ENCODE measurements around the gene BUB1B.

Gene BUB1B

DNA sequence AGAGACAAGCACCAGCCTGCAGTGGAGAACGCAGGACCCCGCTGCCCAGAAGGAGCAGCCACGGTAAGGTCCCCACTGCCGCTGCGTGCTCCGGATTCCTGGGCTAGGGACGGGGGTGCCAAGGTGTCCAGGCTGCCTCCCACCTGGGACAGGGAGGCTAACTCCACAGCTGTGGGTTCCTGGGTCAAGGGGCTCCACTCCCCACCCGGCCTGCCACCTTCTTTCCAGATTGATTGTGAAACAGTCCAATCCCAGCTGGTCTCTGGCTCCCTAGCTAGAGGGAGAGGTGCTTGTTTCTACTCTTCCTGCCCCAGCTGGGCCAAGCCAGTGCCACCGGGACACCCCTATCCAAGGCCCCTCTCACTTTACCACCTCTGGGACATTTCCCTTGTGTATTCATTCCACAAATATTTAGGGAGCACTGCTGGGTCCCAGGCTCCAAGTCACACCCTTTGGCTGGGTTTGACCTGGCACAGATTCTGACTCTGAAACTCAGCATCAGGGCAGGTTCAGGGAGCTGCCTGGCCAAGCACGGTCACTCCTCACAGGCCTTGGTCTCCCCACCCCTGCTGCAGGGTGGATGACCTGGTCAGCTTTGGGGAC, 79.9 kb downstream of the BUB1B start:
- no peak for DNase-seq (ENCODE audit: low read depth, low spot score)
- H3K27ac ChIP-seq (ENCODE audit: low read length) = no peak overlapping the region
- no peaks in the 10 kb centered on the region for H3K36me3 ChIP-seq (ENCODE audit: control insufficient read depth, insufficient read depth, low read length)
- no CpG with 5 or more reads among the region's 10 CpGs for WGBS (ENCODE audit: insufficient coverage, insufficient read length)
- H3K9me3 ChIP-seq (ENCODE audit: control insufficient read depth, insufficient read depth, low read length) = no peaks in the 10 kb centered on the region
- peaks cover 13% of the 10 kb centered on the region for H3K4me1 ChIP-seq (ENCODE audit: control insufficient read depth, insufficient read depth, low read length)
- H3K4me3 ChIP-seq (ENCODE audit: low read length) = no peak overlapping the region
- no peaks in the 10 kb centered on the region for H3K27me3 ChIP-seq (ENCODE audit: control insufficient read depth, insufficient read depth, low read length)

DNA sequence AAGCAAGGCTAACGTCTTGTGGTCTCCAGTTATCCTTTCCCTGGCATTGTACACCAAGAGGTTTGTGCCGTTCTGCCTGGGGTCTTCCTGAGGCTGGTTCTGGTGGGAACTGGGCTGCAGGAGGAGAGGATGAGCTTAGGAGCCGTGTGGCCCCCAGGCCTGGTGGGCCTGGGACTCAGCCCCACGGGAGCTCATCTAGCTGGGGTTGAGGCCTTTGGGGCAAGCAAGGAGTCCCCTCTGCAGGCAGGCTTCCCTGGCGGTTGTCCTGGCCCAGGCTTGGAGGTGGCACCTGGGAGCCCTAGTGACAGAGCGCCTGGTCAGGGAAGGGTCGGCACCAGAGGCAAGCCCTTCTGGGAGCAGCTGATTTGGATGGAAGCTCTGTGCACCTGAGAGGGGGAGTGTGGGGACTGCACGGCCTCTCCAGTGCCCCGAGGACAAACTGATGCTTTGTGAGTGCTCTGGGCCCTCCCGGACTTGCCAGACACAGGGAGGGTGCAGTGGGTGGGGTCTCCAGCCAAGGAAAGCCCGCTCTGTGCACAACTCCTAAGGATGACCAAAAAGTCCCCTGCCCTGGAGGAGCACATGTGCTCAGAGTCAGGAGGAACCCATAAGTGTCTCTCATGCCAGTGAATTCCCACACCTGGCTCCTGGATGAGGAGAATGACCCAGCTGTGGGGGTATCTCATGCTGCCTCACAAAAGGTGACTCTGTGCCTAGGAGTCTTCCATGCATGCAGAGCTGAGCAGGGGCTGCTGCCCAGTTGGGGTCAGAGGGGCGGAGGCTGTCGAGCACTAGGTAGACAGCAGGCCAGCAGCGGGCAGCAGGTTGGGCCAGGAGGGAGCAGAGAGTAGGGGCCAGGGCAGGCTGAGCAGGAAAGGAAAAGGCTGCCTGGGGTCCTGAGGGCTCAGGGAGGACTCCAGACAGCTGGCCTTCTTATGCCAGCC, 80.7 kb downstream of the BUB1B start:
- no CpG with 5 or more reads among the region's 14 CpGs for WGBS (ENCODE audit: insufficient coverage, insufficient read length)
- H3K36me3 ChIP-seq (ENCODE audit: control insufficient read depth, insufficient read depth, low read length) = no peaks in the 10 kb centered on the region
- H3K27me3 ChIP-seq (ENCODE audit: control insufficient read depth, insufficient read depth, low read length) = no peaks in the 10 kb centered on the region
- no peak for DNase-seq (ENCODE audit: low read depth, low spot score)
- no peaks in the 10 kb centered on the region for H3K9me3 ChIP-seq (ENCODE audit: control insufficient read depth, insufficient read depth, low read length)
- H3K27ac ChIP-seq (ENCODE audit: low read length) = no peak overlapping the region
- H3K4me1 ChIP-seq (ENCODE audit: control insufficient read depth, insufficient read depth, low read length) = peaks cover 15% of the 10 kb centered on the region
- no peak overlapping the region for H3K4me3 ChIP-seq (ENCODE audit: low read length)

- no peaks in the 10 kb centered on the region for H3K9me3 ChIP-seq (ENCODE audit: control insufficient read depth, insufficient read depth, low read length)
- WGBS (ENCODE audit: insufficient coverage, insufficient read length) = no CpG with 5 or more reads among the region's 10 CpGs
- H3K4me3 ChIP-seq (ENCODE audit: low read length) = no peak overlapping the region
- peaks cover 15% of the 10 kb centered on the region for H3K4me1 ChIP-seq (ENCODE audit: control insufficient read depth, insufficient read depth, low read length)
- DNase-seq (ENCODE audit: low read depth, low spot score) = no peak
- no peaks in the 10 kb centered on the region for H3K36me3 ChIP-seq (ENCODE audit: control insufficient read depth, insufficient read depth, low read length)
- no peak overlapping the region for H3K27ac ChIP-seq (ENCODE audit: low read length)
- no peaks in the 10 kb centered on the region for H3K27me3 ChIP-seq (ENCODE audit: control insufficient read depth, insufficient read depth, low read length)
These were observed 81.3 kb downstream of the BUB1B start for GRCh38 chr15:40242213-40242599.

- H3K9me3 ChIP-seq (ENCODE audit: control insufficient read depth, insufficient read depth, low read length) = no peaks in the 10 kb centered on the region
- peaks cover 15% of the 10 kb centered on the region for H3K4me1 ChIP-seq (ENCODE audit: control insufficient read depth, insufficient read depth, low read length)
- no peak overlapping the region for H3K27ac ChIP-seq (ENCODE audit: low read length)
- H3K36me3 ChIP-seq (ENCODE audit: control insufficient read depth, insufficient read depth, low read length) = no peaks in the 10 kb centered on the region
- H3K4me3 ChIP-seq (ENCODE audit: low read length) = no peak overlapping the region
- WGBS (ENCODE audit: insufficient coverage, insufficient read length) = no CpG with 5 or more reads among the region's 5 CpGs
- H3K27me3 ChIP-seq (ENCODE audit: control insufficient read depth, insufficient read depth, low read length) = no peaks in the 10 kb centered on the region
- no peak for DNase-seq (ENCODE audit: low read depth, low spot score)
These were observed 81.7 kb downstream of the BUB1B start for GRCh38 chr15:40242601-40243000.

DNA sequence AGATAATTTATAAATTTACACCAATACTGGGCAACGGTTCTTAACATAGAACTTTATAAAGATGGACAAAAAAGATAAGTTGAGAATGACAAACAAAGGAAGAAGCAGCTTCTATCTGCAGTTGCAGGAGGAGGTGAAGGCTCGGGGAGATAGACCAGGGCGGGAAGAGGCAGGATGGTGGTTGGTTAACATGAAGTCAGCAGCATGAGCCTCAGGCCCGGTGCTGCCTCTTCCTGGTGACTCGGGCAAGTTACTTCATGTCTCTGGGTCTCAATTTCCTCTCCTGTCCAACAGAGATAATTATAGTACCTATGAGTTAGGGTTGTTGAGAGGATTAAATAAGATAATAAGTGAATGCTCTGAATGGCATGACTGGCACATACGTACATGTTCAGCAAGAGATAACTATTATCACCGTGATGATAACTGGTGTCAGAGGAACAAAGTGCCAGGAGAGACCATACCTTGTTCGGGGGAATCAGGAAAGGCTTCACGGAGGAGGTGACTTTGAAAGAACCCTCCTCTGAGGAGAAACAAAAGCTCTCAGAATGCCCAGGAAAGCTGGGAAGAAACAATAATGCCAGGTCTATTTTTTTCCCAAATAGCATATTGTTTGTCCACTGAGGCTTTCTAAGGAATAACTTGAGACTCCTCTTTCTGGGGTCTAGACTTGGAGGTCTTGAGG, 82.4 kb downstream of the BUB1B start:
- no CpG with 5 or more reads among the region's 9 CpGs for WGBS (ENCODE audit: insufficient coverage, insufficient read length)
- Histone ChIP-seq H3K27me3 (ENCODE audit: control insufficient read depth, insufficient read depth, low read length) (no peaks in the 10 kb centered on the region), H3K4me1 (ENCODE audit: control insufficient read depth, insufficient read depth, low read length) (peaks cover 13% of the 10 kb centered on the region), H3K36me3 (ENCODE audit: control insufficient read depth, insufficient read depth, low read length) (no peaks in the 10 kb centered on the region), H3K4me3 (ENCODE audit: low read length) (no peak overlapping the region), H3K9me3 (ENCODE audit: control insufficient read depth, insufficient read depth, low read length) (no peaks in the 10 kb centered on the region), H3K27ac (ENCODE audit: low read length) (no peak overlapping the region)
- no peak for DNase-seq (ENCODE audit: low read depth, low spot score)

- H3K9me3 ChIP-seq (ENCODE audit: control insufficient read depth, insufficient read depth, low read length) = no peaks in the 10 kb centered on the region
- H3K27me3 ChIP-seq (ENCODE audit: control insufficient read depth, insufficient read depth, low read length) = no peaks in the 10 kb centered on the region
- no peak overlapping the region for H3K4me3 ChIP-seq (ENCODE audit: low read length)
- no peaks in the 10 kb centered on the region for H3K36me3 ChIP-seq (ENCODE audit: control insufficient read depth, insufficient read depth, low read length)
- WGBS (ENCODE audit: insufficient coverage, insufficient read length) = no CpG with 5 or more reads among the region's 5 CpGs
- peaks cover 6% of the 10 kb centered on the region for H3K4me1 ChIP-seq (ENCODE audit: control insufficient read depth, insufficient read depth, low read length)
- DNase-seq (ENCODE audit: low read depth, low spot score) = no peak
- H3K27ac ChIP-seq (ENCODE audit: low read length) = no peak overlapping the region
These were observed 84.2 kb downstream of the BUB1B start for GRCh38 chr15:40244961-40245523.

GRCh38 chr15:40245666-40246450, 85.0 kb downstream of the BUB1B start:
- H3K36me3 ChIP-seq (ENCODE audit: control insufficient read depth, insufficient read depth, low read length) = no peaks in the 10 kb centered on the region
- WGBS (ENCODE audit: insufficient coverage, insufficient read length) = no CpG with 5 or more reads among the region's 9 CpGs
- H3K9me3 ChIP-seq (ENCODE audit: control insufficient read depth, insufficient read depth, low read length) = no peaks in the 10 kb centered on the region
- H3K27me3 ChIP-seq (ENCODE audit: control insufficient read depth, insufficient read depth, low read length) = no peaks in the 10 kb centered on the region
- DNase-seq (ENCODE audit: low read depth, low spot score) = no peak
- H3K4me1 ChIP-seq (ENCODE audit: control insufficient read depth, insufficient read depth, low read length) = peaks cover 6% of the 10 kb centered on the region
- no peak overlapping the region for H3K27ac ChIP-seq (ENCODE audit: low read length)
- H3K4me3 ChIP-seq (ENCODE audit: low read length) = no peak overlapping the region

- no CpG with 5 or more reads among the region's 8 CpGs for WGBS (ENCODE audit: insufficient coverage, insufficient read length)
- Histone ChIP-seq H3K27ac (ENCODE audit: low read length) (no peak overlapping the region), H3K4me1 (ENCODE audit: control insufficient read depth, insufficient read depth, low read length) (peaks cover 6% of the 10 kb centered on the region), H3K36me3 (ENCODE audit: control insufficient read depth, insufficient read depth, low read length) (no peaks in the 10 kb centered on the region), H3K4me3 (ENCODE audit: low read length) (no peak overlapping the region), H3K9me3 (ENCODE audit: control insufficient read depth, insufficient read depth, low read length) (no peaks in the 10 kb centered on the region), H3K27me3 (ENCODE audit: control insufficient read depth, insufficient read depth, low read length) (peaks cover 3% of the 10 kb centered on the region)
- no peak for DNase-seq (ENCODE audit: low read depth, low spot score)
These were observed 85.8 kb downstream of the BUB1B start for GRCh38 chr15:40246496-40247280.

DNA sequence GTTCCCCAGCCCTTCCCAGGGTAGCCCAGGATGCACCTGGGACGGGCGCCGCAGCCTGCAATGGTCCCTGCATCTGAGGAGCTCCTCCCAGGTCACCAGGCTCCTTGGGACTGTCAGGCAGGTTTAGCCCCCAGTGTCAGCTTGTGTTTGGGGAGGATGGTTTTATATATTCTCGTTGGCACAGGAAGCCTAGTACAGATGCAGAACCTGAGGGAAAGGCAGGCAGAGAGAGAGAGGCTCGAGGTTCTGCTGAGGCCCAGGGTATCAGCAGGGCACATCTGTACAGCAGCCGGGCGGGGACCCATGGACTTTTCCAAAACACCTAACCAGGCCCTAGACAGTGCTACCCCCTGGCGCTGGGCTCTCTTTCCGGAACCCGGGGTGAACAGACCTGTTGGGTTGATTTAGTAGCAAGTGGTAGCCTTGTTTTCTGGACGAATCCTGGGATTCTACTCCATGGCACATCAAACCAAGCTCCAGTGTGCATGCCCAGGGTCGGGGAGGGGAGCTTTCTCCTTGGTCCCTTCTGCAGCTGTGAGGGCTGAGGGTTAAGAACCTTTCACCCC, 86.6 kb downstream of the BUB1B start:
- no CpG with 5 or more reads among the region's 12 CpGs for WGBS (ENCODE audit: insufficient coverage, insufficient read length)
- DNase-seq (ENCODE audit: low read depth, low spot score) = no peak

More for the DNA sequence above, 86.6 kb downstream of the BUB1B start:
- Histone ChIP-seq H3K27me3 (ENCODE audit: control insufficient read depth, insufficient read depth, low read length) (peaks cover 6% of the 10 kb centered on the region), H3K9me3 (ENCODE audit: control insufficient read depth, insufficient read depth, low read length) (no peaks in the 10 kb centered on the region), H3K27ac (ENCODE audit: low read length) (no peak overlapping the region), H3K4me1 (ENCODE audit: control insufficient read depth, insufficient read depth, low read length) (peaks cover 6% of the 10 kb centered on the region), H3K36me3 (ENCODE audit: control insufficient read depth, insufficient read depth, low read length) (no peaks in the 10 kb centered on the region), H3K4me3 (ENCODE audit: low read length) (no peak overlapping the region)
